Nephron (organoid): ENCODE results near the gene C10orf62.
"Not testable (repeated sequence)": the region's sequence is repeated elsewhere in the genome, so short reads cannot be mapped to it uniquely, and the experiment has no call there.

ENCODE experiments used
- H3K27ac Mint-ChIP-seq, 3 experiments: 2 replicates each; pipeline ENCODE4 v1.8.0; 2020; ENCODE audit warnings: mixed read lengths in 3 of 3, mild to moderate bottlenecking in 2 of 3, moderate library complexity in 1 of 3
- H3K27me3 Mint-ChIP-seq: 2 replicates; pipeline ENCODE4 v1.8.0; 2021; ENCODE audit warnings: low read depth, mild to moderate bottlenecking, moderate library complexity, mixed read lengths
- H3K36me3 Mint-ChIP-seq: 2 replicates; pipeline ENCODE4 v1.8.0; 2020; ENCODE audit warnings: low read depth, mixed read lengths
- H3K4me1 Mint-ChIP-seq: 2 replicates; pipeline ENCODE4 v1.8.0; 2020; ENCODE audit warnings: mixed read lengths
- H3K4me3 Mint-ChIP-seq, 3 experiments: 2 replicates each; pipeline ENCODE4 v1.8.0; 2020; ENCODE audit warnings: mild to moderate bottlenecking in 3 of 3, mixed read lengths in 3 of 3, moderate library complexity in 2 of 3
- H3K9me3 Mint-ChIP-seq: 2 replicates; pipeline ENCODE4 v1.8.0; 2020; ENCODE audit warnings: mixed read lengths
- CTCF ChIP-seq, 3 experiments: fragments of 200-600 bp; sonication (generic); IDR thresholded peaks; one replicate each; pipeline ENCODE4 v1.5.0; 2021; ENCODE audit warnings: antibody characterized with exemption in 3 of 3; ENCODE audit not compliant: unreplicated experiment in 3 of 3

C10orf62 gene

GRCh38 chr10:97551271-97551670, 38.2 kb upstream of the C10orf62 start:
- Mint-ChIP-seq H3K4me3 (no peak overlapping the region), H3K9me3 (peaks cover 7% of the 10 kb centered on the region), H3K27me3 (no peaks in the 10 kb centered on the region), H3K4me1 (peaks cover 49% of the 10 kb centered on the region), H3K36me3 (peaks cover 7% of the 10 kb centered on the region), H3K27ac (peak overlapping the region; percentile 56 to 88 (median 83))
- TF ChIP-seq CTCF (IDR thresholded peaks at IDR 0.05; ENCODE audit: unreplicated experiment in 3 of 3): no peak

- H3K27me3 Mint-ChIP-seq: no peaks in the 10 kb centered on the region
- peaks cover 7% of the 10 kb centered on the region for H3K36me3 Mint-ChIP-seq
- peaks cover 30% of the 10 kb centered on the region for H3K4me1 Mint-ChIP-seq
- no peak overlapping the region for H3K4me3 Mint-ChIP-seq
- peak overlapping the region; percentile 6 to 38 (median 36) for H3K27ac Mint-ChIP-seq
- H3K9me3 Mint-ChIP-seq: peaks cover 7% of the 10 kb centered on the region
- peak; percentile 73 to 80 (median 75) for TF ChIP-seq CTCF (IDR thresholded peaks at IDR 0.05; ENCODE audit: unreplicated experiment in 3 of 3)
Observed at GRCh38 chr10:97553575-97554031, 35.9 kb upstream of the C10orf62 start.

- H3K4me3 Mint-ChIP-seq, H3K27me3 Mint-ChIP-seq, H3K36me3 Mint-ChIP-seq, H3K27ac Mint-ChIP-seq, H3K9me3 Mint-ChIP-seq: not testable (repeated sequence)
- H3K4me1 Mint-ChIP-seq: peaks cover 25% of the 10 kb centered on the region
Observed at GRCh38 chr10:97554336-97554735, 35.2 kb upstream of the C10orf62 start.

GRCh38 chr10:97555541-97555940, 34.0 kb upstream of the C10orf62 start:
- H3K27me3 Mint-ChIP-seq, H3K4me3 Mint-ChIP-seq, H3K9me3 Mint-ChIP-seq, H3K36me3 Mint-ChIP-seq, H3K27ac Mint-ChIP-seq: not testable (repeated sequence)
- H3K4me1 Mint-ChIP-seq: peaks cover 13% of the 10 kb centered on the region

GRCh38 chr10:97560731-97561381, 28.7 kb upstream of the C10orf62 start:
- not testable (repeated sequence) for H3K4me1 Mint-ChIP-seq, H3K36me3 Mint-ChIP-seq, H3K9me3 Mint-ChIP-seq, H3K27me3 Mint-ChIP-seq, H3K4me3 Mint-ChIP-seq
- peak overlapping the region in 1 of 3 experiments; percentile 26 for H3K27ac Mint-ChIP-seq

- not testable (repeated sequence) for H3K27me3 Mint-ChIP-seq, H3K4me3 Mint-ChIP-seq, H3K4me1 Mint-ChIP-seq, H3K36me3 Mint-ChIP-seq, H3K9me3 Mint-ChIP-seq
- peak overlapping the region in 1 of 3 experiments; percentile 26 for H3K27ac Mint-ChIP-seq
Observed at GRCh38 chr10:97561386-97562077, 28.0 kb upstream of the C10orf62 start.

- not testable (repeated sequence) for H3K27me3 Mint-ChIP-seq, H3K36me3 Mint-ChIP-seq, H3K4me3 Mint-ChIP-seq, H3K9me3 Mint-ChIP-seq, H3K4me1 Mint-ChIP-seq, H3K27ac Mint-ChIP-seq
Observed at GRCh38 chr10:97562329-97562728, 27.2 kb upstream of the C10orf62 start.

- H3K4me1 Mint-ChIP-seq: no peaks in the 10 kb centered on the region
- peaks cover 3% of the 10 kb centered on the region for H3K27me3 Mint-ChIP-seq
- no peaks in the 10 kb centered on the region for H3K9me3 Mint-ChIP-seq
- H3K36me3 Mint-ChIP-seq: no peaks in the 10 kb centered on the region
- H3K4me3 Mint-ChIP-seq: no peak overlapping the region
- H3K27ac Mint-ChIP-seq: no peak overlapping the region
- no peak for TF ChIP-seq CTCF (IDR thresholded peaks at IDR 0.05; ENCODE audit: unreplicated experiment in 3 of 3)
Observed at GRCh38 chr10:97563337-97563736, 26.2 kb upstream of the C10orf62 start.
